ENCODE measurements around the gene TEX51. TPM values are rescaled to one million over a fixed set of nuclear protein-coding genes. Genes with fewer than 3 reads are reported as not detected.

TEX51 gene
- total and polyA plus RNA-seq, 2 of the 4 experiments (the other 2 are of a cell fraction) = not detected

DNA sequence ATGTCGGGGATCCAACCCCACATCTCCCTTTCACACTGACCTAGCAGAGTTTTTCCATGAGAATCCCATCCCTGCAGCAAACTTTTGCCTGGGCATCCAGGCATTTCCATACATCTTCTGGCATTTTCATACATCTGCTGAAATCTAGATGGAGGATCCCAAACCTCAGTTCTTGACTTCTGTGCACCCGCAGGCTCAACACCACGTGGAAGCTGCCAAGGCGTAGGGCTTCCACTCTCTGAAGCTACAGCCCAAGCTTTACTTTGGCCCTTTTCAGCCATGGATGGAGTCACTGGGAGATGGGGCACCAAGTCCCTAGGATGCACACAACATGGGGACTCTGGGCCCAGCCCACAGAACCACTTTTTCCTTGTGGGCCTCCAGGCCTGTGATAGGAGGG is 32.2 kb upstream of the TEX51 start:
- WGBS, 2 experiments (ENCODE audit: extremely low coverage in 2 of 2, insufficient read length in 1 of 2) = 75% methylated on average over 4 of the region's 4 CpGs; no CpG with 5 or more reads in 1 of the 2 experiments
- Histone ChIP-seq H4K5ac (ENCODE audit: low read depth, low read length) (no peak overlapping the region), H3K27ac (ENCODE audit: insufficient read depth, low read length) (no peak overlapping the region), H3K27me3 (ENCODE audit: control insufficient read depth, insufficient read depth, low read length) (no peaks in the 10 kb centered on the region), H3K9ac (ENCODE audit: low read depth, low read length) (no peak overlapping the region), H2BK15ac (ENCODE audit: low read depth, low read length) (no peak overlapping the region), H2AFZ (replicated peaks; ENCODE audit: low read length, poor library complexity) (no peak overlapping the region), H3K4me1 (ENCODE audit: control insufficient read depth, insufficient read depth, low read length) (no peaks in the 10 kb centered on the region), H3K18ac (ENCODE audit: low read depth, low read length) (no peak overlapping the region), H4K20me1 (ENCODE audit: insufficient read depth, low read length) (no peaks in the 10 kb centered on the region), H3K79me1 (ENCODE audit: low read depth in 1 of 2, low read length in 2 of 2) (no peaks in the 10 kb centered on the region), H3K9me3 (ENCODE audit: control insufficient read depth, insufficient read depth, low read length) (no peaks in the 10 kb centered on the region), H3K4ac (ENCODE audit: low read depth, low read length) (no peak overlapping the region), H3K23ac (ENCODE audit: low read depth, low read length) (no peak overlapping the region), H2AK9ac (replicated peaks; ENCODE audit: low read depth, low read length, poor library complexity) (no peak overlapping the region), H2BK5ac (ENCODE audit: low read depth, low read length, poor library complexity, severe bottlenecking) (no peak overlapping the region), H3K4me2 (ENCODE audit: low read depth, low read length) (no peak overlapping the region), H3K9me1 (ENCODE audit: insufficient read depth, low read length) (no peaks in the 10 kb centered on the region), H2BK120ac (ENCODE audit: low read depth, low read length) (no peak overlapping the region), H3K36me3 (ENCODE audit: control insufficient read depth, insufficient read depth, low read length) (no peaks in the 10 kb centered on the region), H4K8ac (ENCODE audit: low read depth in 2 of 2, low read length in 2 of 2) (no peak overlapping the region), H2AK5ac (ENCODE audit: low read depth, low read length) (no peak overlapping the region), H2BK20ac (ENCODE audit: low read depth, low read length) (no peak overlapping the region), H4K91ac (ENCODE audit: insufficient read depth, low read depth, low read length) (no peak overlapping the region), H3K14ac (replicated peaks; ENCODE audit: low read depth, low read length) (no peak overlapping the region), H3K56ac (ENCODE audit: extremely low read depth, insufficient read depth, low read length) (no peak overlapping the region), H3K4me3 (ENCODE audit: insufficient read depth, low read depth, low read length) (no peak overlapping the region)
- ChIA-PET CTCF (no interaction called here), POLR2A (ENCODE audit: unreplicated experiment) (no interaction called here)
- in situ Hi-C loops (cut with MboI; ENCODE audit: low sequenced_read_pairs) (no loop called here), intact Hi-C loops (cut with micrococcal nuclease) (no loop called here), dilution Hi-C loops (cut with HindIII; ENCODE audit: low sequenced_read_pairs, unreplicated experiment) (no loop called here)
- DNase-seq = no peak
- ATAC-seq (ENCODE audit: low read depth) = no peak
- no peak for TF ChIP-seq RFX5 (IDR thresholded peaks at IDR 0.05; ENCODE audit: low read depth, low read length)
- TF ChIP-seq, protein P1, sequence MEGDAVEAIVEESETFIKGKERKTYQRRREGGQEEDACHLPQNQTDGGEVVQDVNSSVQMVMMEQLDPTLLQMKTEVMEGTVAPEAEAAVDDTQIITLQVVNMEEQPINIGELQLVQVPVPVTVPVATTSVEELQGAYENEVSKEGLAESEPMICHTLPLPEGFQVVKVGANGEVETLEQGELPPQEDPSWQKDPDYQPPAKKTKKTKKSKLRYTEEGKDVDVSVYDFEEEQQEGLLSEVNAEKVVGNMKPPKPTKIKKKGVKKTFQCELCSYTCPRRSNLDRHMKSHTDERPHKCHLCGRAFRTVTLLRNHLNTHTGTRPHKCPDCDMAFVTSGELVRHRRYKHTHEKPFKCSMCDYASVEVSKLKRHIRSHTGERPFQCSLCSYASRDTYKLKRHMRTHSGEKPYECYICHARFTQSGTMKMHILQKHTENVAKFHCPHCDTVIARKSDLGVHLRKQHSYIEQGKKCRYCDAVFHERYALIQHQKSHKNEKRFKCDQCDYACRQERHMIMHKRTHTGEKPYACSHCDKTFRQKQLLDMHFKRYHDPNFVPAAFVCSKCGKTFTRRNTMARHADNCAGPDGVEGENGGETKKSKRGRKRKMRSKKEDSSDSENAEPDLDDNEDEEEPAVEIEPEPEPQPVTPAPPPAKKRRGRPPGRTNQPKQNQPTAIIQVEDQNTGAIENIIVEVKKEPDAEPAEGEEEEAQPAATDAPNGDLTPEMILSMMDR (conservative IDR thresholded peaks at IDR 0.05; ENCODE audit: low read depth, low read length) = no peak
- no peak for TF ChIP-seq CEBPB (IDR thresholded peaks at IDR 0.05; ENCODE audit: low read depth, low read length)
- TF ChIP-seq POLR2A (IDR thresholded peaks at IDR 0.05; ENCODE audit: low read depth, low read length) = no peak
- TF ChIP-seq MAFK (IDR thresholded peaks at IDR 0.05; ENCODE audit: low read depth, low read length) = no peak
- TF ChIP-seq RCOR1 (IDR thresholded peaks at IDR 0.05; ENCODE audit: insufficient replicate concordance, low read length) = no peak
- TF ChIP-seq RAD21 (IDR thresholded peaks at IDR 0.05; ENCODE audit: low read length) = no peak
- TF ChIP-seq, protein P2, sequence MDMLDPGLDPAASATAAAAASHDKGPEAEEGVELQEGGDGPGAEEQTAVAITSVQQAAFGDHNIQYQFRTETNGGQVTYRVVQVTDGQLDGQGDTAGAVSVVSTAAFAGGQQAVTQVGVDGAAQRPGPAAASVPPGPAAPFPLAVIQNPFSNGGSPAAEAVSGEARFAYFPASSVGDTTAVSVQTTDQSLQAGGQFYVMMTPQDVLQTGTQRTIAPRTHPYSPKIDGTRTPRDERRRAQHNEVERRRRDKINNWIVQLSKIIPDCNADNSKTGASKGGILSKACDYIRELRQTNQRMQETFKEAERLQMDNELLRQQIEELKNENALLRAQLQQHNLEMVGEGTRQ (IDR thresholded peaks at IDR 0.05; ENCODE audit: low read depth, low read length) = no peak
- TF ChIP-seq BHLHE40 (IDR thresholded peaks at IDR 0.05; ENCODE audit: low read depth, low read length) = no peak
- no TSS peak for BruUV-seq (replicated peaks)

All from IMR-90 (cell line).